HG02759 (cell line): ENCODE data around the gene C11orf97.

Source experiments
- ATAC-seq: cut with Tn5 transposase; IDR thresholded peaks from one replicate; pipeline ENCODE4 v1.9.1; 2021; ENCODE audit warnings: mild to moderate bottlenecking, moderate library complexity; ENCODE audit not compliant: unreplicated experiment

C11orf97 gene

GRCh38 chr11:94524341-94524740 lies 12.1 kb downstream of the C11orf97 start:
- no peak for ATAC-seq

- ATAC-seq, result no peak
Observed at GRCh38 chr11:94525546-94526324, 13.5 kb downstream of the C11orf97 start.

GRCh38 chr11:94526645-94527438 lies 14.6 kb downstream of the C11orf97 start:
- no peak for ATAC-seq

GRCh38 chr11:94528551-94528950 lies 16.3 kb downstream of the C11orf97 start:
- no peak for ATAC-seq

GRCh38 chr11:94532211-94532610 lies 19.9 kb downstream of the C11orf97 start:
- ATAC-seq, result no peak

- ATAC-seq, result no peak
Observed at GRCh38 chr11:94533206-94533605, 20.9 kb downstream of the C11orf97 start.

GRCh38 chr11:94533696-94534630 lies 21.7 kb downstream of the C11orf97 start:
- no peak for ATAC-seq

- no peak for ATAC-seq
Observed at GRCh38 chr11:94536386-94536785, 24.1 kb downstream of the C11orf97 start.

- no peak for ATAC-seq
Observed at GRCh38 chr11:94537031-94537600, 24.9 kb downstream of the C11orf97 start.

- ATAC-seq, result no peak
Observed at GRCh38 chr11:94539420-94539819, 27.2 kb downstream of the C11orf97 start.

GRCh38 chr11:94543695-94544645 lies 31.7 kb downstream of the C11orf97 start, which contains the start of gene FUT4:
Gene FUT4, plus strand, starts transcription at chr11:94543921. Its CDS starts 213 bp downstream, at chr11:94544134.
- peak; percentile 86 for ATAC-seq

- no peak for ATAC-seq
Observed at GRCh38 chr11:94544646-94545263, 32.5 kb downstream of the C11orf97 start.

- no peak for ATAC-seq
Observed at GRCh38 chr11:94545264-94546161, 33.3 kb downstream of the C11orf97 start.

GRCh38 chr11:94546162-94546470 lies 33.9 kb downstream of the C11orf97 start:
- no peak for ATAC-seq

- ATAC-seq, result no peak
Observed at GRCh38 chr11:94546886-94547285, 34.6 kb downstream of the C11orf97 start.

GRCh38 chr11:94549146-94549545 lies 36.9 kb downstream of the C11orf97 start:
- ATAC-seq, result no peak

- peak; percentile 49 for ATAC-seq
Observed at GRCh38 chr11:94550513-94550912, 38.3 kb downstream of the C11orf97 start.

GRCh38 chr11:94553938-94554337 lies 41.7 kb downstream of the C11orf97 start:
- no peak for ATAC-seq
